Measurements from ENCODE around the gene EVX2.

EVX2 gene

DNA sequence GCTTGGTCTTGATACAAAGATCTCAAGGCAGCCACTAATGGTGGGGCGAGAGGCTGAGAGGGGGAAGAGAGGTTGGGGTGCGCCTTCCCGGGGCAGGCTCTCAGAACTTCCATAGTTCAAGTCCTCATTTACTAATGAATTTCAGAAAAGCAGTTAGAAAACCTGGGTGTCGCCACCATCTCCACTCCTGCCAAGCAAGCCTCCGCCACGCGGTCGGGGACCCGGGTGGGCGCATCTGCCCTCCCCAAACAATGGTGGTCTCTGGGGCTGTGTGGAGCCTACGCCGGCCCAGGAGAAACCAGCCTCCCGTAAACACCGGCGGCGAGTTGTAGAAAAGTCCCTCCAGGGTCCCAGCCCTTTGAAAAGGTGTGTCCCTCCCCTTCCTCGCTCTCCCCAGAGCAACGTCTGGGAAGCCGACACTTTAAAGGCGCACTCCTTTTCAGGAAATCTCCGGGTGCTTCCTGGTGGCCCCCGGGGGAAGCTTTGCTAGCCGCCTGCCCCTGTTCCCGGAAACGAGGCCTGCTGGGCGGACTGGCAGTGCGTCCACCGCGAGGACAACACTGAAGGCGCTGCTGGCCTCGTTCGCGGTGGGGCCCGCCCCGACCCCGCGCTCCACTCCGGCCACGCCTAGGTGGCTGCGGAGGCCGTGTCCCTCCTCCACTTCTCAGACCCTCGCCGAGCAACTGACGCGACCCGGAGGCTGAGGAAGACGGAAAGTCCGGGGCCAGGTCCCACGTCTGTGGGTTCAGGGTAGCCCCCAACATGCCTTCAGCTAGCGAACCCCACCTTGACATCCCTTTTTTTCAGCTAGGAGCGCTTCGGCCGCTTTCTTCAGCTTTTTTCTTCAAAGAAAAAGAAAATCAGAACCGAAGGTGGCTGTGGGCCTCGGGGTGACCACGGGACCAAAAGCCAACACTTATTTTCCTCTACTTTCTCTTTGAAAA lies 16.8 kb downstream of the EVX2 start:
- no peak for DNase-seq (ENCODE audit: low spot score)

DNA sequence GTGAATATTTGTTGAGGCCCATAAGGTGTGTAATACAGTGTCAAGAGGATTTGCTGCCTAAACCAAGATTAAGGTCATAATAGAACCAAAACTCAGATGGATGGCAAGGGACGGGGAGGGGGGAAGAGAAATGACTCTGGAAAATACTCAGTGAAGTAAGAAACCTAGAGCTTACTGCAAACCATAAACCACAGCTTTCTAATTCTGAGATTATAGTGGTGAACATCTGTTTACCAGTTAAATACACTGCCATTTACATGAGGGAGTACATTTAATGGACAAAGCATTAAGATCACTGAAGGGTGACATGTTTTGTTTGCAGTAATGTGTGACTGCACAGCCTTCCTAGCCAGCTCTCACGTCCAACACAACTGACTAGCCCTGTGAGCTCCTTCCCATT lies 19.8 kb downstream of the EVX2 start:
- no peak for DNase-seq (ENCODE audit: low spot score)

DNA sequence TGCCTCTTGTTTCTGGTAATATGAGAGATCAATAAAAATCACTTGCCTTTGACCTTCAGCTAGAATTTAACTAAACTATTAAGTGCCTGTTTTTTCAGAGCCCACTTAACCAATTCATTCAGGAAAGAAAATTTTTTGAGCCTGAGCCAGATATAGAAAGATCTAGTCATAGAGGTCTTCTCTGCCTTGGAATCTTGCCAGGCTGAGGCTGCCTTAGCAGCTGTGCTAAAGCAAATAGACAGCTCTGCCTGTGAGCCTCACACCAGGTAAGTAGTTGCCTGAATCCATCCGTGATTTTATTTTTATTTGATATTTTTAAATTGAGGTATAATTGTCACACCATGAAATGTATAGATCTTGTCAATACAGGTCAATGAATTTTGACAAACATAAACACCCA lies 27.4 kb downstream of the EVX2 start:
- DNase-seq (ENCODE audit: low spot score): no peak

DNA sequence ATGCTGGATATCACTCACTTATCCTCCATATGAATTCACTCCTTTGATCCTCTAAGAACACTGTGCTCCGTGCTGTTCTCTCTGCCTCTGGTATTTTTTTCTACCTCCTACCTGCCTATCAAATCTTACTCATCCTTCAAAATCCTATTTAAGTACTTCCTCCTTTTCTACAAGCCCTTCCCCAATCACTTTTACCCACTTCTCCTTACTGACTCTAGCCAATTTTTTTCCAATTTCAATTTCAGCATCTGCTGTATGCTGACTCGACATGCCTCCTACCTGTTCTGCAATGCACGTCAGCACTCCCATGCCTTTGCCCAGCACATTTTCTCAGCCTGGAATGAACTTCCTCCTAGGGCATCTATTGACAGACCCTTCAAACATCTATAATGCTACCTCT lies 44.4 kb downstream of the EVX2 start:
- DNase-seq (ENCODE audit: low spot score): no peak

DNA sequence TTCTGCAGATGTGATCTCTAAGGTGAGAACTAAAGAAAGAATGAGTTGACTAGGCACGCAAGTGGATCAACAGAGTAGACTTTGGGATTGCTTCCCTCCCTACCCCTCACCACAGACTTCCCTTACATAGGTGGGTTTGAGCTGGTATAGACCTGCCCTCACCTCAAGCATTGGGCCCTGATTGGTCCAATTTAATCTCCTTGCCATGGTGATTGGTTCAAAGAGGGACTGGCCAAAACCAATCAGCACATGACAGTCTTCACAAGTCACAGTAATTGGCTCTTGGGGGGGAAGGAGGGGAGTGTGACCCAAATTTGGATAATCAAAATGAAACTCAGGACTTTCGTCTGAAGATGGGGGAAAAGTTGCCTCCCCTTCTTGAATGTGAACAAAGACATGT lies 45.1 kb downstream of the EVX2 start:
- DNase-seq (ENCODE audit: low spot score): no peak

DNA sequence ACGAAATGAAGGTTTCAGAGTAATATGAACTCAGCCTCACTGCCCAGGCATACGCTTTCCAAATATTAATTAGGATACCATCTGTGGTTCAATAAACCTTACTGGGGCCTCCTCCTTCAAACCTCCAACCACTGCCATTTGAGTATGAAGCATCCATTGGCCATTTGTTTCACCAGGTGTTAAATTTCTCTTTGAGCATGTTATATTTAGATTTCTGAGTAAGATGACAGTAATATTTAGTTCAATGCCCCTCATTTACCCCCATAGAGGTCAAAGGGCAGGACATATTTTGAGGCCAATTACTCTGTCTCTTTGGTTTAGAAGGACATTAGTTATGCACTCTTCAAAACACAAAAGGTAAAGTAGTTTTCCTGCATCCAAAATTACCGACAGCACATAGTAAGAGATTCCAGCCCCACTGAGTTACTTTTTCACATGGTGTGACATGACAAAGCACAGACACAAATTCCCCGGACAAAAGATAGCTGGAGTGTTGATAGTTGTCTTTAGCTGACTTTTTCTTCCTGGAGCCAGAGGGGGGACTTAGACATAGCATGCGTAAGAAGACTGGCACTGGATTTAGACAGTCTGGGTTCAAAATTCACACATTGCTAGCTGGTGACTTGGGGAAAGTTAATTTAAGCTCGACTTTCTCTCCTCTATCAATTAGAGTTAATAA lies 48.6 kb downstream of the EVX2 start:
- DNase-seq (ENCODE audit: low spot score): no peak

DNA sequence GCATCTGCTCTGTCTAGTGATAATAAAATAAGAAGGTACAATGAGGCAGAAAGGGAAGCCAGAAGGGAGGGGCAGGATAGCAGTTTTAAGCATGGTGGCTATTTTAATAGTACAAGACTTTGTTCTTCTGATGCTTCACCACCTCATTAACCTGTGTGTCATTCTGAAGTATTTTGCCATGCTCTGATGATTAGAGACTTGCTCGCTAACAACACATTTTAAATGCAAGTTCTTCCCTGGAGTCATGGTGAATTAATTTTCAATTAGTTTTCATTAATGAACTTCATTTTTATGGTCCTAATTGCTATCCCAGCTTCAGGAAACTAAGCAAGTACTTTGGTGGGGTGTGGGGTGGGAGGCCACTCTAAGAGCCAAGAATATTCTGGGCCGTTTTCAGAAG lies 56.0 kb downstream of the EVX2 start:
- DNase-seq (ENCODE audit: low spot score): no peak
